CD8-positive, alpha-beta memory T cell (primary cell): ENCODE measurements around the gene ARHGAP4. TPM values are rescaled to one million over a fixed set of nuclear protein-coding genes. Genes with fewer than 3 reads are reported as not detected.

Source experiments
- CTCF ChIA-PET: fragments of 350-600 bp; sonication (Branson Sonifier 250); formaldehyde crosslinking; loops from one replicate; lab custom pipeline; 2021; ENCODE audit warnings: antibody characterized with exemption; lab: Charles Lee
- POLR2A ChIA-PET: fragments of 350-600 bp; sonication (Branson Sonifier 250); formaldehyde crosslinking; loops from one replicate; lab custom pipeline; 2021; ENCODE audit warnings: antibody characterized with exemption; lab: Charles Lee
- DNase-seq, 5 donors: peaks; one replicate each; pipeline versions ENCODE4 v3.0.0 to v3.0.0-alpha.2; 2020 to 2022; ENCODE audit warnings: mixed read lengths in 1 of 5
- H3K27ac ChIP-seq: one replicate; pipeline ENCODE4 v1.7.0; 2013; ENCODE audit warnings: low read depth, mild to moderate bottlenecking, low read length, moderate library complexity
- H3K27me3 ChIP-seq: 2 replicates; pipeline ENCODE4 v1.7.0; 2013; ENCODE audit warnings: low read length, mild to moderate bottlenecking; ENCODE audit not compliant: insufficient read depth, poor library complexity, severe bottlenecking
- H3K36me3 ChIP-seq: 2 replicates; pipeline ENCODE4 v1.7.0; 2013; ENCODE audit warnings: mild to moderate bottlenecking, low read length, moderate library complexity; ENCODE audit not compliant: insufficient read depth
- H3K4me1 ChIP-seq: 2 replicates; pipeline ENCODE4 v1.7.0; 2013; ENCODE audit warnings: mild to moderate bottlenecking, low read length, moderate library complexity; ENCODE audit not compliant: insufficient read depth
- H3K4me3 ChIP-seq: 2 replicates; pipeline ENCODE4 v1.7.0; 2013; ENCODE audit warnings: mild to moderate bottlenecking, low read length
- H3K9me3 ChIP-seq: 2 replicates; pipeline ENCODE4 v1.7.0; 2013; ENCODE audit warnings: mild to moderate bottlenecking, low read length
- H3K27ac Mint-ChIP-seq, 8 donors: one replicate each; pipeline ENCODE4 v1.8.0; 2020 to 2021; ENCODE audit warnings: mixed read lengths in 8 of 8, mild to moderate bottlenecking in 6 of 8, inconsistent platforms in 3 of 8, moderate library complexity in 3 of 8
- H3K27me3 Mint-ChIP-seq, 2 donors: one replicate each; pipeline ENCODE4 v1.8.0; 2020 to 2021; ENCODE audit warnings: mixed read lengths in 2 of 2, mild to moderate bottlenecking in 1 of 2, moderate library complexity in 1 of 2
- H3K36me3 Mint-ChIP-seq, 3 donors: one replicate each; pipeline ENCODE4 v1.8.0; 2020 to 2021; ENCODE audit warnings: mixed read lengths in 3 of 3, inconsistent platforms in 1 of 3, mild to moderate bottlenecking in 1 of 3
- H3K4me1 Mint-ChIP-seq, 3 donors: one replicate each; pipeline ENCODE4 v1.8.0; 2020 to 2021; ENCODE audit warnings: mixed read lengths in 3 of 3, inconsistent platforms in 1 of 3, mild to moderate bottlenecking in 1 of 3
- H3K4me3 Mint-ChIP-seq, 7 donors: one replicate each; pipeline ENCODE4 v1.8.0; 2020 to 2021; ENCODE audit warnings: mixed read lengths in 7 of 7, mild to moderate bottlenecking in 6 of 7, moderate library complexity in 4 of 7, inconsistent platforms in 2 of 7
- H3K9me3 Mint-ChIP-seq, 5 donors: one replicate each; pipeline ENCODE4 v1.8.0; 2020 to 2022; ENCODE audit warnings: mixed read lengths in 5 of 5, mild to moderate bottlenecking in 3 of 5, moderate library complexity in 2 of 5, inconsistent platforms in 1 of 5
- polyA plus RNA-seq: library from polyadenylated mRNA; unstranded; fragments of 300-500 nt; fragmentation: Illumina TruSeq; gene quantifications from one replicate; pipeline ENCODE4 v1.2.3, GENCODE V29; 2021
- total RNA-seq, 2 experiments: library from RNA; stranded (reverse); gene quantifications; one replicate each; pipeline ENCODE4 v1.2.3, GENCODE V29; 2021

ARHGAP4 gene
- total and polyA plus RNA-seq, 3 experiments from 2014 or later = 116 to 133 (median 124) TPM

- peak overlapping the region; percentile 67 for H3K27ac ChIP-seq
- Mint-ChIP-seq H3K4me1 (peaks cover 37 to 48% (median 42%) of the 10 kb centered on the region in 3 donors), H3K9me3 (peaks cover 0 to 2% (median 0%) of the 10 kb centered on the region in 5 donors), H3K27me3 (peaks cover 0 to 4% of the 10 kb centered on the region in 2 donors), H3K4me3 (peak overlapping the region; percentile 95 to 100 (median 100)), H3K27ac (peak overlapping the region; percentile 88 to 98 (median 96)), H3K36me3 (peaks cover 0 to 22% (median 0%) of the 10 kb centered on the region in 3 donors)
- peak overlapping the region; percentile 93 for H3K4me3 ChIP-seq
- H3K36me3 ChIP-seq = peaks cover 10% of the 10 kb centered on the region
- no peaks in the 10 kb centered on the region for H3K9me3 ChIP-seq
- ChIA-PET CTCF (interaction anchor here (0.7 to 7.2 kb wide), 6 partner anchors 20 to 52 kb away, joined by 3 to 54 read pairs (median 5); partner anchors contain the start of gene IRAK1), POLR2A (interaction anchor here (0.8 to 1.6 kb wide), 4 partner anchors 13 to 174 kb away, joined by 3 to 4 read pairs (median 4); partner anchors contain the start of genes IDH3G and SSR4)
- peaks cover 39% of the 10 kb centered on the region for H3K4me1 ChIP-seq
- peak in 1 of 5 donors; percentile 32 for DNase-seq
- no peaks in the 10 kb centered on the region for H3K27me3 ChIP-seq
These were observed 42.2 kb upstream of the ARHGAP4 start for GRCh38 chrX:153968255-153968654.

- Histone ChIP-seq H3K4me1 (peaks cover 39% of the 10 kb centered on the region), H3K4me3 (peak overlapping the region; percentile 93), H3K36me3 (peaks cover 12% of the 10 kb centered on the region), H3K9me3 (no peaks in the 10 kb centered on the region), H3K27me3 (no peaks in the 10 kb centered on the region), H3K27ac (peak overlapping the region; percentile 67)
- Mint-ChIP-seq H3K4me1 (peaks cover 33 to 44% (median 38%) of the 10 kb centered on the region in 3 donors), H3K9me3 (peaks cover 0 to 2% (median 0%) of the 10 kb centered on the region in 5 donors), H3K27ac (peak overlapping the region; percentile 88 to 98 (median 96)), H3K4me3 (peak overlapping the region; percentile 95 to 100 (median 100)), H3K36me3 (peaks cover 0 to 23% (median 0%) of the 10 kb centered on the region in 3 donors), H3K27me3 (peaks cover 0 to 4% of the 10 kb centered on the region in 2 donors)
- DNase-seq = peak in 3 of 5 donors; percentile 38 to 59 (median 59)
- ChIA-PET CTCF (interaction anchor here (0.7 to 7.2 kb wide), 11 partner anchors 9 to 204 kb away, joined by 3 to 54 read pairs (median 4); partner anchors contain the start of genes IRAK1 and PLXNB3), POLR2A (interaction anchor here (0.8 to 1.6 kb wide), 3 partner anchors 39 to 173 kb away, joined by 4 read pairs; partner anchors contain the start of genes IDH3G and SSR4)
These were observed 41.6 kb upstream of the ARHGAP4 start for GRCh38 chrX:153967536-153968224.

- DNase-seq = peak in 3 of 5 donors; percentile 26 to 64 (median 30)
- ChIA-PET CTCF (interaction anchor here (0.7 to 7.2 kb wide), 9 partner anchors 8 to 203 kb away, joined by 3 to 54 read pairs (median 4); partner anchors contain the start of genes IRAK1 and PLXNB3), POLR2A (interaction anchor here (0.5 to 1.6 kb wide), 5 partner anchors 16 to 40 kb away, joined by 3 to 5 read pairs (median 4); no protein-coding TSS in a partner anchor)
- peak overlapping the region; percentile 93 for H3K4me3 ChIP-seq
- peaks cover 33 to 44% (median 38%) of the 10 kb centered on the region in 3 donors for H3K4me1 Mint-ChIP-seq
- H3K27me3 ChIP-seq = no peaks in the 10 kb centered on the region
- H3K27ac Mint-ChIP-seq = peak overlapping the region; percentile 88 to 98 (median 96)
- no peaks in the 10 kb centered on the region for H3K9me3 ChIP-seq
- H3K27me3 Mint-ChIP-seq = peaks cover 0 to 4% of the 10 kb centered on the region in 2 donors
- H3K4me1 ChIP-seq = peaks cover 39% of the 10 kb centered on the region
- H3K36me3 ChIP-seq = peaks cover 14% of the 10 kb centered on the region
- H3K36me3 Mint-ChIP-seq = peaks cover 0 to 29% (median 0%) of the 10 kb centered on the region in 3 donors
- H3K4me3 Mint-ChIP-seq = peak overlapping the region; percentile 95 to 100 (median 100)
- H3K9me3 Mint-ChIP-seq = peaks cover 0 to 2% (median 0%) of the 10 kb centered on the region in 5 donors
- H3K27ac ChIP-seq = peak overlapping the region; percentile 67
These were observed 40.9 kb upstream of the ARHGAP4 start for GRCh38 chrX:153966841-153967535.

- no peaks in the 10 kb centered on the region for H3K9me3 ChIP-seq
- ChIA-PET CTCF (interaction anchor here (0.9 to 7.2 kb wide), 3 partner anchors 13 to 47 kb away, joined by 3 to 54 read pairs (median 12); no protein-coding TSS in a partner anchor), POLR2A (interaction anchor here (0.8 to 1.5 kb wide), 2 partner anchors 15 to 40 kb away, joined by 4 to 5 read pairs; no protein-coding TSS in a partner anchor)
- peaks cover 33 to 44% (median 38%) of the 10 kb centered on the region in 3 donors for H3K4me1 Mint-ChIP-seq
- no peak overlapping the region for H3K4me3 ChIP-seq
- peaks cover 0 to 33% (median 0%) of the 10 kb centered on the region in 3 donors for H3K36me3 Mint-ChIP-seq
- H3K27me3 Mint-ChIP-seq = peaks cover 0 to 2% of the 10 kb centered on the region in 2 donors
- peaks cover 20% of the 10 kb centered on the region for H3K36me3 ChIP-seq
- peaks cover 39% of the 10 kb centered on the region for H3K4me1 ChIP-seq
- H3K4me3 Mint-ChIP-seq = peak overlapping the region; percentile 50 to 100 (median 100)
- no peaks in the 10 kb centered on the region for H3K9me3 Mint-ChIP-seq
- H3K27me3 ChIP-seq = no peaks in the 10 kb centered on the region
- peak overlapping the region in 7 of 8 donors; percentile 88 to 98 (median 95) for H3K27ac Mint-ChIP-seq
- DNase-seq = no peak
- peak overlapping the region; percentile 67 for H3K27ac ChIP-seq
These were observed 40.2 kb upstream of the ARHGAP4 start for GRCh38 chrX:153966283-153966688.

- Histone ChIP-seq H3K9me3 (no peaks in the 10 kb centered on the region), H3K36me3 (peaks cover 20% of the 10 kb centered on the region), H3K4me3 (no peak overlapping the region), H3K27ac (no peak overlapping the region), H3K27me3 (no peaks in the 10 kb centered on the region), H3K4me1 (peaks cover 39% of the 10 kb centered on the region)
- H3K36me3 Mint-ChIP-seq = peaks cover 0 to 39% (median under 1%) of the 10 kb centered on the region in 3 donors
- H3K4me1 Mint-ChIP-seq = peaks cover 33 to 46% (median 38%) of the 10 kb centered on the region in 3 donors
- DNase-seq = no peak
- POLR2A ChIA-PET = no interaction called here
- CTCF ChIA-PET = interaction anchor here (0.9 to 7.2 kb wide), 3 partner anchors 12 to 39 kb away, joined by 3 to 54 read pairs (median 3); no protein-coding TSS in a partner anchor
- peak overlapping the region in 7 of 8 donors; percentile 68 to 98 (median 92) for H3K27ac Mint-ChIP-seq
- H3K4me3 Mint-ChIP-seq = peak overlapping the region in 3 of 7 donors; percentile 3 to 66 (median 8)
- peaks cover 0 to 2% of the 10 kb centered on the region in 2 donors for H3K27me3 Mint-ChIP-seq
- H3K9me3 Mint-ChIP-seq = no peaks in the 10 kb centered on the region
These were observed 39.3 kb upstream of the ARHGAP4 start for GRCh38 chrX:153965406-153965805.

- no peak overlapping the region for H3K27ac ChIP-seq
- peaks cover 20% of the 10 kb centered on the region for H3K36me3 ChIP-seq
- peaks cover 0 to 2% of the 10 kb centered on the region in 2 donors for H3K27me3 Mint-ChIP-seq
- H3K9me3 ChIP-seq = no peaks in the 10 kb centered on the region
- H3K4me3 ChIP-seq = no peak overlapping the region
- peak overlapping the region in 3 of 8 donors; percentile 14 to 84 (median 52) for H3K27ac Mint-ChIP-seq
- peaks cover 39% of the 10 kb centered on the region for H3K4me1 ChIP-seq
- no peaks in the 10 kb centered on the region for H3K9me3 Mint-ChIP-seq
- no peak for DNase-seq
- POLR2A ChIA-PET = no interaction called here
- no peaks in the 10 kb centered on the region for H3K27me3 ChIP-seq
- H3K4me1 Mint-ChIP-seq = peaks cover 33 to 41% (median 38%) of the 10 kb centered on the region in 3 donors
- CTCF ChIA-PET = interaction anchor here (1.1 to 1.5 kb wide), 2 partner anchors 10 to 37 kb away, joined by 3 read pairs; no protein-coding TSS in a partner anchor
- peaks cover 0 to 49% (median 2%) of the 10 kb centered on the region in 3 donors for H3K36me3 Mint-ChIP-seq
- peak overlapping the region in 2 of 7 donors; percentile 34 to 40 for H3K4me3 Mint-ChIP-seq
These were observed 38.0 kb upstream of the ARHGAP4 start for GRCh38 chrX:153964105-153964504.

GRCh38 chrX:153963546-153963945 is 37.5 kb upstream of the ARHGAP4 start:
- Histone ChIP-seq H3K36me3 (peaks cover 20% of the 10 kb centered on the region), H3K27ac (no peak overlapping the region), H3K4me1 (peaks cover 37% of the 10 kb centered on the region), H3K27me3 (no peaks in the 10 kb centered on the region), H3K4me3 (no peak overlapping the region), H3K9me3 (no peaks in the 10 kb centered on the region)
- DNase-seq = no peak
- CTCF ChIA-PET = interaction anchor here (1.1 kb wide), 1 partner anchor 10 kb away, joined by 3 read pairs; no protein-coding TSS in a partner anchor
- peaks cover 33 to 38% (median 38%) of the 10 kb centered on the region in 3 donors for H3K4me1 Mint-ChIP-seq
- peak overlapping the region in 2 of 8 donors; percentile 19 to 52 for H3K27ac Mint-ChIP-seq
- H3K4me3 Mint-ChIP-seq = no peak overlapping the region
- POLR2A ChIA-PET = no interaction called here
- H3K9me3 Mint-ChIP-seq = no peaks in the 10 kb centered on the region
- peaks cover 0 to 2% of the 10 kb centered on the region in 2 donors for H3K27me3 Mint-ChIP-seq
- H3K36me3 Mint-ChIP-seq = peaks cover 0 to 54% (median 4%) of the 10 kb centered on the region in 3 donors
